CD4-positive, alpha-beta T cell treated with Interleukin-6 at 100 ng/mL for 8 hours (primary cell): ENCODE data around the gene CCDC88C.
"Not testable (repeated sequence)": the region's sequence is repeated elsewhere in the genome, so short reads cannot be mapped to it uniquely, and the experiment has no call there.

Experiments
- DNase-seq: peaks from one replicate; pipeline ENCODE4 v3.0.0-alpha.2; 2020; ENCODE audit warnings: mixed read lengths, low spot score

CCDC88C gene

DNA sequence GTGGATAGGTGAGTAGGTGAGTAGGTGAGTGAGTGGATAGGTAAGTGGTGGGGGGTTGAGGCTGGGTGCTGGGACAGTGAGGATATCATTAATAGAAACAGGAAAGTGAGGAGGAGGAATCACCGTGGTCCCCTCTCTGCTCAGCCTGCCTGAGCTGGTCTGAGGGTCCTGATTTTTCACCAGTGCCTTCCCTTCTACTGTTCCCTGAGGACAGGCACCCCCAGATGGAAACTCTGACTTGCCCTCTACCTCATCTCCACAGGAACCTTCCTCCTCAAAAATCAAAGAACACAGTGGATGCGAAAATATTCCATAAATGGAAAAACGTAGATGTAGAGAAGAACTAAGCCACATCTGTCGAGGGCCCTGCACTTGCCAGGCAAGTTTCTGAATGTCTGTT, 175.0 kb downstream of the CCDC88C start:
- no peak for DNase-seq

DNA sequence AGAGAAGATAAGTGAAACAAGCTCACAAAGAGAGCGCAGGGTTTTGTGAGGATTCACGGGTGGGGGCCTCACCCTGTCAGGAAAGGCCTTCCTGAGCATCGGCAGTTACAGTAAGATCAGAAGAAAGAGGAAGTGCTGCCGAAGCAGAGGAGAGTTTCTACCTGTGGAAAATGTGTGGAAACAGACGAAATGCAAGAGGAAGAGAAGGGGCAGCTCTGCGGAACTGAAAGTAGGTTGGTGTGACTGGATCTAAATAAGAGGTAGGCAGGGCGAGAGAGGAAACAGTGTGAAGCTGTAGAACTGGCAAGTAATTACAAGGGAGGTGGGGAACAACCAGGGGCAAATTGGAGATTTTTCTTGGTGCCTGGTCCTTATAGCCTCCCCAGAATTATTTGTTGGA, 175.8 kb downstream of the CCDC88C start:
- DNase-seq = peak; percentile 59

DNA sequence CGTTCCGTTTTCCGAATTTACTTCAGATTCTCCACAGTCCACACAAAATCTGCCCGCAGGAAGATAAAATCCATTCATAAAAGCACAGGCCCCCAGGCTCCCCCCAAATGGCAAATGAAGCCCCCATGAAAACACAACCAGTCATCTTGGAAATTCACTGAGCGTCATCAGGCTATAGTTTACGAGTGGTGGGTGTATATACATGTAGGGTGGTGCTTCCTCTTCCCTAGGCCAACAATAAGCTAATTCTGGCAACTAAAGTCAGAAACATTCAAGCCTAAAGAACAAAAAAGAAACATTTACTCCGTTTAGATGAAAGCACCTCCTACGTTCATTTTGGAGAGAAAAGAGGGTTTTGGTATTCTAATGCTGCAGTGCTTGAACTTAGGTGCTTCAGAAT, 179.0 kb downstream of the CCDC88C start:
- DNase-seq = no peak

DNA sequence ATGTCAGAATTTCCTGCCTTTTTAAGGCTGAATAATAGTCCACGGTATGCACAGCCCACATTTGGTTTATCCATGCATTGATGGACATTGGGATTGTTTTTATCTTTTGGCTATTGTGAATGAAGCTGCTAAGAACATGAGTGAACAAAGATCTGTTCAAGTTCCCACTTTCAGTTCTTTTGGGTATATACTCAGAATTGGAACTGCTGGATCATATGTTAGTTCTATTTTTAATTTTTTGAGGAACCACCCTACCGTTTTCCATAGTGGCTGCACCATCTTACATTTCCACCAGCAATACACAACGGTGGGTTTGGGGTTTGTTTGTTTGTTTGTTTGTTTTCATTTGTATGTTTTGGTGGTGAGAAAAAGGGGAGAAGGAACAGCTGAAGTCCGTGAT, 179.5 kb downstream of the CCDC88C start:
- DNase-seq = no peak

DNA sequence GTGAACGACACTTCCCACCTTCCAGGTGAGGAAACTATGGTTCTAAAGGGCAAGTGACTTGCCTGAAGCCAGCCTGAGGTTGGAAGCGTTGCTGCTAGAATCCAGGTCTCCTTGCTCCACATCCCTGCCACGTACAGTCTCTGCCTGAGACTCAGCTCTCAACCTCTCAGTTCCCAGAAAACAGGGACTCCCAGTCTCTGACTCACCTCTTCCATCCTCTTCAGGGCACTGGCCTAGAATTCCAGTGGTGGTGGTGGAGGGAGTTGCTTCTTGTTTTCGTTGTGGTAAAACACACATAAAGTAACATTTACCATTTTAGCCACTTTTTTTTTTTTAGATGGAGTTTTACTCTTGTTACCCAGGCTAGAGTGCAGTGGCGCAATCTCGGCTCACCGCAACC, 180.4 kb downstream of the CCDC88C start:
- DNase-seq = no peak

DNA sequence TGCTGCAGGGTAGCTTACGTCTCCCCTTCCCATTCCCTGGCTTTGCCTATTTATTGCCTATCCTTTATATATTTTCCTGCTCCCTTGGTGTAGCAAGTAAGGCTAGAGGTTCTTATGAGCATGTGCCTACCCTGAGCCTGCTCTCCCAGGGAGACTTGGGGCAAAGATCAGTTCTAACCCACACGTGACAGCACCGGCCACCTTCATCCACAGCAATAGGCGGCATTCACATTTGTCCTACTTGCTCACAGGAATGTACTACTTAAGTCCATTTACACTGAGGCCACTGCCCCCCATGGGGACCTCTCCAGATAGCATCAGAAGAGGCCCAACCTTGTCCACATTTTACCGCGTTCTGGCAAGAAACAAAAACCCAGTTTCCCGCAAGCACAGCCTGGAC, 181.8 kb downstream of the CCDC88C start:
- DNase-seq = no peak

DNA sequence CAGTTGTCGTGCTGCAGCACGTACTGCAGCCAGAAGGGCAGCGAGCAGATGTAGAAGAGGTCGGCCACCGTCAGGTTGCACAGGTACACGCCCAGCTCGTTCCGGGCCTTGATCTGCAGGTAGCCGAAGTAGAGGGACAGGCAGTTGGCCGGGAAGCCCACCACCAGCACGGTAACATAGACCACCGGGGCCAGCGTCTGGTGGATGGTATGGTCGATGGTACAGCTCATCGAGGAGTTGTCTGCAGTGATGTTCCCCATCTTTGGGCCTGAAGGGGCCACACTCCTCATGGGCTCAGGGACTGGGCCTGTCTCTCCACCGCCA, 182.9 kb downstream of the CCDC88C start:
- DNase-seq = no peak

DNA sequence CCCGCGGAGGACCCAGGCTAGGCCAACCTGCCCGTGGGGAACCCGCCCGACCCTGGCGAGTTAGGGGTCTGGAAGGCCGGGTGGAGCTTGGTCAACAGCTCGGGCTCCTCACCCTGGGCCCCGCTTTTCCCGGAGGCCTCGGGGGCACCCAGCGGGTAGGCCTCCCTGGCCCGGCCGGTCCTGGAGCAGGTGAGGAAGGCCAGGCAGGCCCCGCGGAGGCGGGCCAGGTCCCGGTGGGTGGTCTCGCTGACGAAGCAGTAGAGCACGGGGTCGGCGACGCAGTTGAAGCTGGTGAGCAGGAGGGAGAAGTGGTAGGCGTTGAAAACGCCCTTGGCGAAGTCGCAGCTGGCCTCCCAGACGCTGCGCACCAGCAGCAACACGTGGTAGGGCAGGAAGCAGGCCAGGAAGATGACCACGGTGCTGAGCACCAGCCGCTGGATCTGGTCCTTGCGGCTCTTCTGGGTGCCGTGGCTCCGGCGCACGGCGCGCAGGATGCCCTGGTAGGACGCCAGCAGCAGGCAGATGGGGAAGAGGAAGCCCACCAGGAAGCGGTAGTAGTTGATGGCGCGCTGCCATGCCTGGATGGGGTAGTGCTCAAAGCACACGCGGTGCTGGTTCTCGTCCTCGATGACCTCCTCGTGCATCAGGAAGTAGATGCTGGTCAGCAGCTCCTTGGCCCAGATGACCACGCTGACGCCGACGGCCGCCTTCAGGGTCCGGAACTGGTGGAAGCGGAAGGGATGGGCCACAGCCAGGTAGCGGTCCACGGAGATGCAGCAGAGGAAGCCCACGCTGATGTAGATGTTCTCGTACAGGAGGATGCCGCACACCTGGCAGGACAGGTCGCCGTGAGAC, 183.5 kb downstream of the CCDC88C start:
- no peak for DNase-seq

DNA sequence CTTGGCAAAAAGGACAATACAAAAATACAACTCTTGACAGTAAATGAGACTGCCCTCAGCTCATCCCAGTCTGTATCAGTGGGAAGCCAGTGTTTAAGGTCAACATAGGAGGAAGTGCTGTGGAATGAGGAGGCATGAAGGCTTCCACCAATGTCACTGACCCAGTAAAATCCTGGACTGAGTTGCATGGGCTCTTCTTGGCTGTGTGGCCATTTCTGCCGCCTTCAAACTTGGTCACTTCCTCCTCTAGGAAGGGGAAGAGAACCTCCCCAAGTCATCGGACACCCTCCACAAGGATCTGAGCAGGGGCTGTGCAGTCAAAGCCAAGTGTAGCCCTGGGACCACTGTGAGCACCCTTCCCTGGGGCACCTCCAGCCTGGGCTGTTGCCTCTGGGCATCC, 185.0 kb downstream of the CCDC88C start:
- no peak for DNase-seq

DNA sequence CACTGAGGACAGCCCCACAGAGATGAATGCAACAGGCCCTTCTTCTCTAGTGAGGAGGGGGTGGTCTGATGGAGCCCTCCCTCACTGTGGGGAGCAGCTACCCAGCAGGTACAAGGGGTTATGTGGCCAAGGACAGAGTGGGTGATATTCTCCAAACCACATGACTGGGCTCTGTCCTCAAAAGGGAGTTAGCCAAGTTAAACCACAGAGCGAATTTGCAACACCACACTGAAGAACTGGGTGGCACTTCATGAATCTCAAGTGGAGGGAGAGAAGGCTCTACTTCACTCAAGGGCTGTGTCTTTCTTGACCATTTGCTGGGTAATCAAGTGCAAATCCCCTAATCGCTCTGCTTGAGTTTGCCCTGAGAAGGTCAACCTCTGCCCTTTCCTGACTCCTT, 185.6 kb downstream of the CCDC88C start:
- no peak for DNase-seq

DNA sequence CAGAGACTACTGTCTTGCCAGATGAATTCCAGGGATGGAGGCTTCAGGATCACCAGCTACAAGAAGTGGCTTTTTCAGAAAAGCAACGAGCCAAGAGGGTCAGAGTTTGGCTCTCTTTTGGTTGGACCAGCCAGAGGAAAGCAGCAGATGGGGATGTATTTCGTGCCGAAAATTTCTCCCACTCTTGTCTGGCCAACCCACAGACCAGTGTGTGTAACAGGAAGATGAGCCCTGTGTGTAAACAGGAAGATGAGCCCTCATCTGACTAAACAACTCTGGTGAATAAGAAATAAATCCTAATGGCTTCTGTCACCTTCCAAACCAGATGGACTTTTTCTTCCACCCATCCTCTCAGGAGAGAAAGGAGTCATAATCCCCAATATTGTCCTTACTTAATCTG, 186.2 kb downstream of the CCDC88C start:
- DNase-seq = no peak

DNA sequence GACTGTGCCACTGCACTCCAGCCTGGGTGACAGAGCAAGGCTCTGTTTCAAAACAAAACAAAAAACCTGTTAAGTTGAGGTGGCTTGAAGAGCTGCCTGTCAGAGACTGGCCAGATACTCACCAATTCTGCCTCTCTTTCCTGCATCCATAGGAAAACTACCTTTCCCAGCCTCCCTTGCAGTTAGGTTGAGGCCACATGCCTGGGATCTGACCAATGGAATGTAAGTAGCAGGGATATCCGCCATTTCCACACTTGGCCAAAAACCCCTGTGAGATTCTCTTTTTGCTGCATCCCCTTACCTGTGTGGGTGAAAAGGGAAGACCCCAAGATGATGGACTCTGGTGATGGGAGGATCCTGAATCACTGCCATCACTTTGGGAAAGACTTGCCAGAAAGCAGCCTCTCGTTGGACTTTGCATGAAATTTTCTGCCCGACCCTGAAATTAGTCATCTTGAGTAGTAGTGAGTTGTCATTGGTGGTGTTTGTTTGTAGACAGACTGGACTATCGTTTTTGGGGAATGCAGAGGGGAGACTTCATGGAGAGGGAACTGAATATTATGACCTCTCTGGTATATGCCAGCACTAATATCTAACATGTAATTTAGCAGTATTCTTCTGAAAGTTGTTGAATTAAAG, 187.1 kb downstream of the CCDC88C start:
- no peak for DNase-seq

DNA sequence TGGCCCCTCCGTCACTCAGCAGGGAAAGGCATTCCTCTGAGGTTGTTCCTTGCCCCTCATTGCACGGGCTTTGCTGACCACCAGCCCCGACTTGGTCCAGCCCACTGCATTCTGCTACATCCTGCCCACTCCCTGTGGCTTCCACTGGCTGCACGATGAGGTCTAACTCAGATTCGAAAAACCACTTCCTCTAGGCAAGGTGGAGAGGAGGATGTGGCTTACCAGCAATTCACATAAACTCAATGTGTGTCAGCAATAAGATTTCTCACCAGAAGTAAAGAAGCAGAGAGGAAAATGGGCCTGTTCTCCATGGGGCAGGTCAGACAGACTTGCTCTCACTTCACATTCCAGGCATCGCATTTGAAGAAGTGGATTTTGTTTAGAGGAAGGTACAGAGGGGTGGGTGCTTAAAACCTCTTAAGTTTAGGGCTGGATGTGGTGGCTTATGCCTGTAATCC, 187.8 kb downstream of the CCDC88C start:
- DNase-seq = peak; percentile 85

DNA sequence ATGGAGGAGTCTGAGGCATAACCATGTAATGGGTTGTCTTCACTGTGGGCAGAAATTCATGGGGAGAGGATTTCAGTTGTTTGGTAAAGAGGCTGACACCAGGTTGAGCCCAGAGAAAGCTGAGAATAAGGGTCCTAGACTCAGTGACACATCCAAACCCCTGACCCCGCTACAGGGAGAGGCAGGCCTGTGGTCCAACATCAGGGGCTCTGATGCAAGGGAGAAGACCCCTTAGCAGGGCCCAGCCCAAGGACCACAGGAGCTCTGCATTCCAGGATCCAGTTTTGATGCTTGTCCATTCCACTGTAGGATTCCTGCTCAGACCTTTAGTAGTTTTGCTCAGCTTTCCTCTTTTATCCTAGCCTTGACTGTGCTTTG, 188.6 kb downstream of the CCDC88C start:
- no peak for DNase-seq

DNA sequence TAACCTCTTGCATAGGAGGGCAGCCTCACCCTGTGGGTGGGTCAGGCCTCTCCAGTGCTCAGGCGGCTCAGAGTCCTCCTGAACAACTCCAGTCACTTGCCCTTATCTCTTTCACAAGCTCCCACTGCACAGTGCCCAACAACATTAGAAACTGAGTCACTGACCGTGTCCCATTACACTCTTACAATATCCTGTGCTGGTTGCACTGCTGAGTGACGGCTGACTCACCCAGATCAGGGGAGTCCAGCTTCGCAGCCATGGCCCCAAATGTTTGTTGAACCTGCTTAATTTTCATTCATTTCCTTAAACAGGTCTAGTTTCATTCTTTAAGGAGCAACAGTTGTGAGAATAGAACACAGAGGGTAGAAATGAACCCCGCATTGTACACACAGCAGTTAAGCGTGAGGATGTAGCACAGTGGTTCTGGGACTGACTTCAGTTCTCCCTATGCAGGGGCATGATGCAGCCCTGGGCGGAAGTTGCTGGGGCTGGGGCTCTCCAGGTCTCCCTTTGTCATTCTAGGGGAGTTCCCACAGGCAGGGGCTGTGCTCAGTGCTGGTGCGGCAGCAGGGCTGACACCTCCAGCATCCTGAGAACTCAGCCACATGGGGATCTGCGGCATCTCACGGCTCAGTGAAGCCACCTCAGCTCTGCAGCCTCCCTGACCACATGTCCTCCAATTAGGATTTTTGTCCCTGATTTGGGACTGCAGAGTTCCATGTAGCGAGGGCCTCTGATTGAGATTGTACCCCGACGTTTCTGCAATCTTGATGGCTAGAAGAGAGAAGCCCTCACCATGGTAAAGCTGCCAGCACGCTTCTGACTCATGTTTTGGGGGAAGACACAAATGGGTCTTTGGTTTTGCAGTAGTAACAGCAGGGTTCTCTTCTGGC, 189.3 kb downstream of the CCDC88C start:
- DNase-seq = peak; percentile 79

DNA sequence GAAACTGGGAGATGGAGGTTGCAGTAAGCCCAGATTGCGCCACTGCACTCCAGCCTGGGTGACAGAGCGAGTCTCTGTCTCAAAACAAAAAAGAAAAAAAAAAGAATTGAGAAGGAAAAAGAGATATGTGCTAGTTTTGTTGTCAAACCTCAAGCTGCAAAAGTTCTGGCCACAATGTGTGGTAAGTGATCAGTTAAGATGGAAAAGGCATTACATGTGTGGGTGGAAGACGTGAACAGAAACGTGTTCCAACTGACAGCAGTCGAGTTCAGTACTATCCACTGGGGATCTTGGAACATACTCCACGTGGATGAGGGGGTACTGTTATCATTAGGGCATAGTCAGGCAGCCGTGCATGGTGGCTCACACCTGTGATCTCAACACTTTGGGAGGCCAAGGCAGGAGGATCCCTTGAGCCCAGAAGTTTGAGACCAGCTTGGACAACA, 190.4 kb downstream of the CCDC88C start:
- DNase-seq = no peak

DNA sequence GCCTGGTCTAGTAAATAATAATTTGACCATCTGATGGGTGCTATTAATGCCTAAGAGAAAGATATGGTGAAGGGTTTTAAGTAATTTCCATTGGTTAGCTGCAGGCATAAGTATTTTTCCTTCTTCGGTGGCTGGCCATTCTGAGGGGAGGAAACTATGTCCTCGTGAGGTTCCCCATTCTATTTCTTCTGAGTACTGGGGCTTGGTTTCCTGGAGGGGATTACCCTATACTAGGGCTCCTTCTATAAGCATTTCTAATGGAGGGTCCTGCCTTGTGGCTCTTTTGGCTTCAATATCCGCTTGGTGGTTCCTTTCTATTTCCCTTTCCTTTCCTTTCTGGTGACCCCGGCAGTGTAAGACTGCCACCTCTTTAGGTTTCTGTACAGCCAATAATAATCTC, 191.3 kb downstream of the CCDC88C start:
- not testable (repeated sequence) for DNase-seq

DNA sequence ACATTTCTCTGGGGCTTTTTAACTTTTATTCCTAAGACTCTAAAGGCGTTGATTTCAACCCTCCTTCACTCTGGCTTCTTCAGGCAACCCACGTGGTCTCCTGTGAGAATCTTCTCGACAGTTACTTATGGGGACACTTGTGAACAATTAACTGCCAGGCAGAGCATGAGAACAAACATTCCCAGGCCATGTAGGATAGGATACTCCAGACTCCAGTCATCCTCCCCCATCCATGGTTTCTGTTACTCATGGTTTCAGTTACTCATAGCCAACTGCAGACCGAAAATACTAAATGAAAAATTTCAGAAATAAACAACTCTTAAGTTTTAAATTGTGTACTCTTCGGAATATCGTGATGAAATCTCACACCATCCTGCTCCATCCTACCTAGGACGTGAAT, 192.6 kb downstream of the CCDC88C start:
- no peak for DNase-seq

DNA sequence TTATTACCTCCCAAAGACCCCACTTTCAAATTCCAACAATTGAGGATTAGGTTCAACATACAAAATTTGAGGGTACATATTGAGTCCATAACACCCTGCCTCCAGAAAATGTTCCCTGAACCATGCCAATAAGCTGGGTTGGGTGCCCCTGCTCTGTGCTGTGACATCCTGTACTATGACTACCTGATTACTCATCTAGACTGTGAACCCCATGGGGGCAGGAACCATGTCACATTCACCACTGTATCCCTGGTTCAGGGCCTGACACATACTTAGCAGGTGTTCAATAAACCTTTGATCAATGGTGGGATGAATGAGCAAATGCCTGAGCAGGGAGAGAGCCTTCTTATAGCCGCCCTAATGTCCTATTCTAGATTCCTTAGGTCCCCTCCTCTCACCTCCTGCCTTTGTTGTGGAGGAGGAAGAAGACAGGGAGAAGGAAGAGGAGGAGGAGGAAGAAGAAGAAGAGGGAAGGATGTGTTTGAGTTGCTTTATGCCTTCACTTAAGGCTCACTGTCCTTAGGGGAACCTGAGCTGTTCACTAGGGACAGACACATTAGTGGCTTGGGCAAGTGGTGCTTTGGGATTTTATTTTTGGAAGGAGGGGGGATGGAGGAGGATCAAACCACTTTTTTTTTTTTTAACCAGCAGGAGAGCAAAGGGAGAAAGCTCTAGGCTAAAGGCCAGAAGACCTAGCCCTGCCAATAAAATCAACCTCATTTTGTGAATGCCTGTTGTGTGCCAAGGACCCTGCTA, 194.4 kb downstream of the CCDC88C start:
- DNase-seq = peak; percentile 49
